Tibial nerve (tissue), 4 donors: Measurements from ENCODE around the gene DNAH3. TPM values are rescaled to one million over a fixed set of nuclear protein-coding genes. Genes with fewer than 3 reads are reported as not detected.

Source experiments
- DNase-seq, 2 donors: peaks; one replicate each; pipeline ENCODE4 v3.0.0-alpha.2; 2019; ENCODE audit warnings: low spot score in 2 of 2
- H3K27ac ChIP-seq, 4 donors: fragments of 200-600 bp; sonication (generic) in 3 of 4; one replicate each; pipeline ENCODE4 v1.5.1; 2017 to 2019; ENCODE audit warnings: mild to moderate bottlenecking in 1 of 4
- H3K27me3 ChIP-seq, 2 donors: fragments of 200-600 bp; sonication (generic) in 1 of 2; one replicate each; pipeline versions ENCODE4 v1.5.1 to v1.6.0; 2017 to 2019
- H3K36me3 ChIP-seq, 3 donors: fragments of 200-600 bp; sonication (generic); one replicate each; pipeline ENCODE4 v1.5.1; 2018 to 2019
- H3K4me1 ChIP-seq, 4 donors: fragments of 200-600 bp; sonication (generic) in 3 of 4; one replicate each; pipeline ENCODE4 v1.5.1; 2017 to 2019
- H3K4me3 ChIP-seq, 4 donors: fragments of 200-600 bp; sonication (generic) in 3 of 4; one replicate each; pipeline ENCODE4 v1.5.1; 2017 to 2019; ENCODE audit warnings: mild to moderate bottlenecking in 1 of 4, moderate library complexity in 1 of 4
- H3K9me3 ChIP-seq, 4 donors: fragments of 200-600 bp; sonication (generic) in 3 of 4; one replicate each; pipeline ENCODE4 v1.5.1; 2017 to 2019
- CTCF ChIP-seq, 5 experiments: fragments of 200-600 bp in 3 of 5; fragments of 450-650 bp in 2 of 5; sonication (generic) in 3 of 5; IDR thresholded peaks; one replicate each; pipeline ENCODE4 v1.5.1; 2016 to 2019; ENCODE audit warnings: antibody characterized with exemption in 5 of 5, mild to moderate bottlenecking in 3 of 5, moderate library complexity in 2 of 5
- EP300 ChIP-seq, 2 donors: sonication (generic); formaldehyde crosslinking; IDR thresholded peaks; one replicate each; pipeline ENCODE4 v1.6.1; 2017; ENCODE audit warnings: antibody characterized with exemption in 2 of 2, mild to moderate bottlenecking in 1 of 2
- POLR2A ChIP-seq, 2 donors: fragments of 450-650 bp; IDR thresholded peaks; one replicate each; pipeline ENCODE4 v1.6.1; 2017; ENCODE audit warnings: antibody characterized with exemption in 2 of 2, mild to moderate bottlenecking in 2 of 2, moderate library complexity in 2 of 2
- WGBS, 2 donors: methylation state at CpG; one replicate each; pipeline ENCODE4 v1.1.5; 2018; 5-methylcytosine and 5-hydroxymethylcytosine counted together
- total RNA-seq, 4 donors: library from RNA; depleted of rRNA; stranded (reverse); fragments of >200 nt; gene quantifications; one replicate each; pipeline ENCODE4 v1.1.0, GENCODE V29; 2016

Gene DNAH3
- total RNA-seq, 4 donors from 2014 or later, result not detected

- no peaks in the 10 kb centered on the region for H3K27me3 ChIP-seq
- no peaks in the 10 kb centered on the region for H3K4me1 ChIP-seq
- H3K4me3 ChIP-seq, result no peak overlapping the region
- 69 to 76% methylated on average over 5 of the region's 5 CpGs for WGBS, 2 donors
- H3K27ac ChIP-seq, result no peak overlapping the region
- no peak for TF ChIP-seq EP300 (IDR thresholded peaks at IDR 0.05)
- no peak for TF ChIP-seq POLR2A (IDR thresholded peaks at IDR 0.05)
- TF ChIP-seq CTCF (IDR thresholded peaks at IDR 0.05), result no peak
- no peak for DNase-seq
- no peaks in the 10 kb centered on the region for H3K9me3 ChIP-seq
- H3K36me3 ChIP-seq, result no peaks in the 10 kb centered on the region
Observed at GRCh38 chr16:20944861-20945574, 205.6 kb downstream of the DNAH3 start.

- Histone ChIP-seq H3K27me3 (no peaks in the 10 kb centered on the region), H3K4me3 (no peak overlapping the region), H3K36me3 (no peaks in the 10 kb centered on the region), H3K9me3 (no peaks in the 10 kb centered on the region), H3K4me1 (no peaks in the 10 kb centered on the region), H3K27ac (no peak overlapping the region)
- WGBS, 2 donors, result 67 to 72% methylated on average over 4 of the region's 4 CpGs
- DNase-seq, result no peak
- TF ChIP-seq CTCF (IDR thresholded peaks at IDR 0.05), result no peak
- no peak for TF ChIP-seq EP300 (IDR thresholded peaks at IDR 0.05)
- no peak for TF ChIP-seq POLR2A (IDR thresholded peaks at IDR 0.05)
Observed at GRCh38 chr16:20942256-20942655, 208.4 kb downstream of the DNAH3 start.

- H3K27me3 ChIP-seq, result no peaks in the 10 kb centered on the region
- no peak overlapping the region for H3K4me3 ChIP-seq
- 95 to 98% methylated on average over 6 of the region's 6 CpGs for WGBS, 2 donors
- H3K4me1 ChIP-seq, result no peaks in the 10 kb centered on the region
- H3K36me3 ChIP-seq, result no peaks in the 10 kb centered on the region
- no peaks in the 10 kb centered on the region for H3K9me3 ChIP-seq
- DNase-seq, result no peak
- TF ChIP-seq CTCF (IDR thresholded peaks at IDR 0.05) (no peak), EP300 (IDR thresholded peaks at IDR 0.05) (no peak)
- no peak overlapping the region for H3K27ac ChIP-seq
Observed at GRCh38 chr16:20941636-20941926, 209.1 kb downstream of the DNAH3 start.

DNA sequence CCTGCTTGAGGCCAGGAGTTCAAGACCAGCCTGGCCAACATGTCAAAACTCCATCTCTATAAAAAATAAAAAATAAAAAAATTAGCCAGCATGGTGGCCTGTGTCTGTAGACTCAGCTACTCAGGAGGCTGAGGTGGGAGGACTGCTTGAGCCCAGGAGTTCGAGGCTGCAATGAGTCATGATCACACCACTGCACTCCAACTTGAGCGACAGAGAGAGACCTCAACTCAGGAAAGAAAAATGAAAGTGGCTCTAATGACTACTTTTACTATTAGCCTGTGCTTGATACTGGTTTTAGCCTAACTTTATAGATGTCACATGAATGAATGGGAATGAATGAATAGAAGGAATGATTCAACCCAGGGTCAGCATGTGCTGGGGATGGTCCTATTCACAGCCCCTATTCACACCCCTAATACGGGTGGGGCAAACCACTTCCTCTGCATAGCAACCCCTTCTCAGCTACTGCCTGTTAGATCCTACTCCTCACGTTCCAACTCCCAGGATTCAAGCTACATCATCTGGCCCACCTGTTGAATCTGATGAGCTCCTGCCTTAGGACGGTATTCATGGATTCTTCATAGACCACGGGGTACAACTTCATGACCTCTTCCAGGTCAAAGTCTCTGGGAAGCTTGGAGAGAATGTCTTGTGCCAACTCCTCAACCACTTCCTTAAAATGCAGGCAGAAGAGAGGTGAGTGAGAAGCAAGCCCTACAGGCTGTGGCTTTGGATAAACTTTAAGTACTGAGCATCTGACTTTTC is 209.6 kb downstream of the DNAH3 start:
- H3K4me3 ChIP-seq, result no peak overlapping the region
- WGBS, 2 donors, result 70 to 74% methylated on average over 6 of the region's 6 CpGs
- H3K27me3 ChIP-seq, result no peaks in the 10 kb centered on the region
- H3K9me3 ChIP-seq, result no peaks in the 10 kb centered on the region
- TF ChIP-seq POLR2A (IDR thresholded peaks at IDR 0.05) (no peak), CTCF (IDR thresholded peaks at IDR 0.05) (no peak), EP300 (IDR thresholded peaks at IDR 0.05) (no peak)
- no peaks in the 10 kb centered on the region for H3K36me3 ChIP-seq
- DNase-seq, result no peak
- H3K27ac ChIP-seq, result no peak overlapping the region
- H3K4me1 ChIP-seq, result no peaks in the 10 kb centered on the region

DNA sequence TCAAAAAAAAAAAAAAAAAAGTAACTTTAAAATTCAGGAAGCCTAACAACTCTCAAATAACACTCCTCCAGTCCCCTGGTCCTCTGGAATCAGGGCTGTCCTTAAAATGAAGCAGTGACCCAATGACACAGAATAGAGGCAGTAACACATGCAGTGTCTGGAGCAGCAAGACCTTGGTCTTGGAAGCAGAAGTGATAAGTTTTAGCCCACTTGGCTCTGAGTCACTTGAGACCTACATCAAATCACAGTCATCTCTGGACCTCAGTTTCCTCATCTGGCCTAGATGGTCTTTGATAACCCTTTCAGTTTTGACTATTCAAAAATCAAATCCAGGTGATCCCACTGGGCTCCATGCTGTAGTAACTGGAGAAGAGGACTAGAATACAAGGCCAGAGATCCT is 211.0 kb downstream of the DNAH3 start:
- no peaks in the 10 kb centered on the region for H3K36me3 ChIP-seq
- no peak overlapping the region for H3K4me3 ChIP-seq
- H3K27ac ChIP-seq, result no peak overlapping the region
- DNase-seq, result no peak
- H3K9me3 ChIP-seq, result no peaks in the 10 kb centered on the region
- no peaks in the 10 kb centered on the region for H3K27me3 ChIP-seq
- TF ChIP-seq POLR2A (IDR thresholded peaks at IDR 0.05), result no peak
- TF ChIP-seq CTCF (IDR thresholded peaks at IDR 0.05), result no peak
- no peak for TF ChIP-seq EP300 (IDR thresholded peaks at IDR 0.05)
- H3K4me1 ChIP-seq, result no peaks in the 10 kb centered on the region
